NOMO-1 (cell line): ENCODE data around the gene CRACDL.
A peak's percentile ranks its signal among the peaks of the same experiment; 100 is the strongest.

Source experiments
- DNase-seq, 2 experiments: peaks; one replicate each; lab custom pipeline; 2025; ENCODE audit not compliant: unreplicated experiment in 2 of 2; lab: John Stamatoyannopoulos, UW

Gene CRACDL

DNA sequence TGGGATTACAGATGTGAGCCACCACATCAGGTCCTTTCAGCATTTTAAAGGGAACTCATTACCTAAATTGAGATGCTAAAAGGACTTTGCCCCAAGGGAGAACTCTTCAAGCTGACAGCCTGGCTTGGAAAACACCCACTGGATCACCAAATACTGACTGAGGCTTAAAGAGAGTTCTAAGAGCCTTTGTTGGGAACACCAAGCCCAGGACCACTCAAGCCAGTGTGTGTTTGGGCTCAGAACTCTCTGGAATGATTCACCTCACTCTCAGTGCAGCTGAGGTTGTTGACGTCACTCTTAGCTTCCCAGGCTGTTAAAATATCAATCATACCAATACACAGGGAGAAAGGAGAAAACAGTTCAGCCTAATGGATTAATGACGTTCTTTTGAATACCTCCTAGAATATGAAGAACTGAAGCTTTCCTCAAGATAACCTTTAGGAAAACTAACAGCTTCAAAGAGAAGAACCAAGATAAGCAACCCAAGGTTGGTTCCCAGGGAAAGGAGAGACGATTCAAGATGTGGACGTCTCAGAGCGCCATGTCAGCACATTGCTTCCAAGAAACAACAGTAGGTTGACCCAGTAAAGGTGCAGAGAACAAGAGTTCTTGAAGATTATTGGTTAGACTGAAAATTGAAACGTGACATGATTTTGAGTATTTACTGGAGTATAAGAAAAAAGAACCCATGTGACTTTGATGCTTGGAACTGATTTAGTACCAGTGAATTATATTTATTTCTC is 157.1 kb downstream of the CRACDL start:
- no peak for DNase-seq

DNA sequence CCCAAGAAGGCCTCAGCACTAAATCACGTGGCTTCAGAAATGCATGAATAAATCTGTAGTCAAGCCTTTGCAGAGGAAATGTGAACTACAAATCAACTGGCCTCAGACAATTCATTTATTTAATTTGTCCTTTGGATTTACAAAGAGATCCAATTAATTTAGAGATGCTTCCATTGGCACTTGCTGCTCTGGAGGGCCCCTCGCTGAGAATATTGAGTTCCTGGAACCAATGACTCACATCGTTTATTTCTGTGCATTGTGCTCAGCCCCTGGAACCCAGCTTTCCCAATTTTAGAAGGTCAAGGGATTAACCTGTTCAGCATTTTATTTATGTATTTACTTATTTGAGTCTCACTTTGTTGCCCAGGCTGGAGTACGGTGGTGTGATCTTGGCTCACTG is 157.9 kb downstream of the CRACDL start:
- no peak for DNase-seq

DNA sequence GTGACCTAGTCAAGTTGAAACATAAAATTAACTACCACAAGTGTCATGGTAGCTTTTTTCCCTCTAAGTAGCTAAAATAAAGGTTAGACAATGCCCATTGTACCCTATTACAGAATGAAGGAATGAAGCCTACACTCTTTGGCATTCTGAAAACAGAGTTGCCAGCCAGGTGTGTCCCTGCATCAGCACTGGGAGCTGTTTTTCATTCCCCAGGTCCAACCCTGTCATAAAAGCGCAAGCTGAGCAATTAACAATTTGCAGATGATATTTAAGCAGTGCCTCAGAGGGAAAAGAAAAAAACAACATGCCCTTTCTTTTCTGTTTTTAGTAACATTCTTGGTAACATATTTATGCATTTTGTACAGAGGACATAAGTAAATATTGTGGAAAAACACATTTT is 158.3 kb downstream of the CRACDL start:
- no peak for DNase-seq

DNA sequence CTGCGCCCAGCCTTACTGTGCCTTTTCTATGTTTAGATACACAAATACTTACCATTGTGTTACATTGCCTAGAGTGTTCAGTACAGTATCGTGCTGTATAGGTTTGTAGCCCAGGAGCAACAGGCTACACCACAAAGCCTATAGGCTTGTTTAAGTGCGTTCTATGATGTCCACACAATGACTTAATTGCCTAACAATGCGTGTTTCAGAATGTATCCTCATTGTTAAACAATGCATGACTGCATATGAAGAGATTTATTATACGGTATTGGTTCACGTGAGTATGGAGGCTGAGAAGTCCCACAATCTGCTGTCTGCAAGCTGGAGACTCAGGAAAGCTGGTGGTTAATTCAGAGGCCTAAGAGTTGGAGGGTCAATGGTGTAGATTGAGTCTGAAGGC is 158.9 kb downstream of the CRACDL start:
- no peak for DNase-seq

DNA sequence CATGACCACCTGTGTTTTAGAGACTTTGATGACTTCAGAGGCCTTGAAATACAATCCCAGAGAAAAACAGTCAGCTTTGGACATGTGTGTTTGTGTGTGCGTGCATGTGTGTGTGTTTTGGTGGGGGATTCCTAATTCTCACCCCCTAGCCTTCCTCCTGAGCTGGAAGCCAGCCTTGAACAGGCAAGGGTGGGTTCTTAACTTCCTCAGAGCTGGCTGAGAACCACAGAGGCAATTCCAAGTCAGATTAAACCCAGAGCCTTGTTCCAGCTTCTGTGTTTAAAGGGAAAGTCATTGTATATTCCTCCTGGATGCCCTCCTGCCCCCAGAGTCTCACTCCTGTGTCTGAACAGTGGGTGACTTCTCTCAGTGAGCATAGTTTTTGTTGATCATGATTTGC is 159.9 kb downstream of the CRACDL start:
- no peak for DNase-seq

DNA sequence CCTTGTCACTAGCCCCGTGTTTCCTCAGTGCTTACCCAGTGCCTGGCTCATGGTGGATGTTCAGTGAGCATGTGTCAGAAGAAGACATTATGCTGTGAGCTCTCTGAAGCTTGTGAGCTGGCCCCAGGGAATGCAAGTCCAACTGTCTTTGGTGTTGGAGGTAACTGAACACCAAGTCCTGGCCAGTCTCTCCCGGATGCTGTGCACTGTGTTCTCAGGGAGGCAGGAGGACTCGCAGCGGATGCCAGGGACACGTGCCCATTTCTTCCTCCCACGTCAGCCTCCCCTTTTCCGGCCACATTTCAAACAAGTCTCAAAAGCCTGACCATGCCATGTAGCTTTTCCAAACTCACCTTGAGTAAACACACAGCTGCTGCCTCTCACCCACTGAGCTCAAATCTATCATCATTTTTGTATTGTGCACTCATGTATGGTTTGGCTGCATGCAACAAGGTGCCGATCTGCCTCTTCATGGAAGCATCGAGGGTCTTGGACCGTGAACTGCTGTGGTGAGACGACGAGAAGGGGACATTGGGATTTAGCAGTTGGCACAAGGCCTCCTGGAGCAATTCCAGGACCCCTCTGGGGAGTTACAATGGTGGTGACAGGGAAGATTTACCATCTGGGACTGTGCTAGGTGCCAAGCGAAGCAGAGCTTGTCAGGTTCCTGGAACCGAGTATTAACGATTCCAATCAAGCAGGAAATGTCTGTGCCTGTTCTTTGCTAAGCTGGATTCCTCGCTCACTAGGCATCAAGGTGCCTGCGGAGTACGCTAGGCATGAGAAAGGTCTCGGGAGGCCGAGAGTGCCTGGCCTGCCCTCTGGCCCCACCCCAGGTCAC is 160.7 kb downstream of the CRACDL start:
- DNase-seq = no peak

DNA sequence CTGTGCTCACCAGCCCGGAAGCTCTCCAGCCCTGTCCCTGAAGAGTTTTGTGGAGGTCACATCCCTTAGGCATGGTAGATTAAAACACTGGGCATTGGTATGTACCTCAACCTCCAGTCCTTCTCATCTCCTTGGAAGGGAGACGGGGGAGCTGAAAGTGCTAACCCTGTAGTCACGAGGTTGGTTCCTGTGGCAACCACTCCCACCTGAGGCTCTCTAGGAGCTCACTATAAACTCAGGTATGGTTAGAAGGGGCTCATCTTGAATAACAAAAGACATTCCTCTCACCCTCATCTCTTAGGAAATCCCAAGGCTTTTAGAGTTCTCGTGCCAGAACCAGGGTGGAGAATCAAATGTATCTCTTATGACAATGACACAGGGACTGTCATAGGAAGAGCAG is 162.1 kb downstream of the CRACDL start:
- no peak for DNase-seq

DNA sequence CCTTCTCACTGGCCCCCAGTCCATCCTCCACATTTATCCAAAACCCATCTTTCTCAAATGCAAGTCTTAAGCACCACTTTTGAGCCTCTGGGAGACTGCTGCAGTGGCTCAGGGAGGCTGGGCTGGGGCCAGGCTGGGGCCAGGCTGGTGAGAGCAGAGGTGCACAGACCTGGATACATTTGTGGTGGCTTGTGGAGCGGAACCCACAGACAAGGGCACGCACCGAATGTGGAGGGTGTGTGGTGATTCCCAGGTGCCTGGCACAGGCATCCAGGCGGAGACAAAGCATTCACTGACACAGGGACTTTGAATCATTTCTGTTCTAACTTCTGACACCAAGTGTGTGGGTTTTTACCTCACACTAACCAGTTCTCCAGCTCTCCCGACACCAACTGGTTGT is 162.9 kb downstream of the CRACDL start:
- DNase-seq = no peak

DNA sequence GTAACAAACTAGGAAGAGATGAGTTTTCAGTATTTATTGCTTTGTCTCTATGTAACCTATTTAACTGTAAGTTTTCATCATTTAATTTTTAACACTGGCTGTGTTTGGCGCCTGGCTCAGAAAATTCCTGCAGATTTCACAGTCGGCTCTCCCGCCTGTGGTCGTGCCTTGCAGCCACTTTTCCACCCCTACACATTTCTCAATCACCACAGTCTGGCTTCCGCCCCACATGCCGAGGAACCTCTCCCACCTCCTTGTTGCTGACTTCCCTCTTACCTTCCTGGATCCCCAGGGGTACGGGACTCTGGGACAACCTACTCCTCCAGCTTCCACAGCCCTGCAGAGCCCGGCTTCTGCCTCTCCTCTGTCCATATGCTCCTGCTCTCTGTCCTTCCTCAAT is 163.5 kb downstream of the CRACDL start:
- DNase-seq = no peak

DNA sequence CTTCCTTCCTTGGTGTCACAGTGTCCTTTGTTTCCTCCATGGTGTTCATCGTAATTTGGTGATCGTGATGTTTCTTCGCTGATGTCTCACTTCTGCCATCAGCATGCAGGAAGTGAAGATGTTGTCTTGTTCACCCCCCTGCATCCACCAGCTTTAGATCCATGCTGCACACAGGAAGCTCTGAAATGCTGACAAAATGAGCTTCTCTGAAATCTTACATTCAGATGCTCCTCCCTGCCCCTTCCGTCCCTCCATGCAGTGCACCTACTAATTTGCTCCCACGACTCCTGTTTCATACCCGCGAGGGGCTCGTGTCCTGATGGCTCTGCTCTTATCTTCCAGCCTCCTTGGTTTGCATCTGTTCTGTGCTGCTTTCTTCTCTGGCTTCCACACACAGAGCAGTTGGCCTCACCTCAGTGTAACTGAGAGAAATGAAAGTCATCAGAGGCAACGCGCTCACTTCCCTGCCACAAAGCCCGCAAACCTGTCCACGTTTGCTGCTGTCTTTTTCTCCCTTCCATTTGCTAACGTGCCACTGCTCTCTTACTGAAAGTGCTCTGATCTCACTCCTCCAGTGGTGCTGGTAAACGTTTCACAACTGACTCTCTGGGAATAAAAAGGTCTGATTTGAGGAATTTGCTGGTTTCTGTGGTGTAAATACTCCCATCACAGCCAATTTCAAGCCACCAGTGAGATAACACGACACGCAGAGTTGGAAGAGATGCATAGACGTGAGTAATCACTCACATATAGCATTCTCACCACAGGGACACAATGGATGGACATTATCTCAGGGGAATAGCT is 164.1 kb downstream of the CRACDL start:
- DNase-seq = peak; percentile 17 to 60

DNA sequence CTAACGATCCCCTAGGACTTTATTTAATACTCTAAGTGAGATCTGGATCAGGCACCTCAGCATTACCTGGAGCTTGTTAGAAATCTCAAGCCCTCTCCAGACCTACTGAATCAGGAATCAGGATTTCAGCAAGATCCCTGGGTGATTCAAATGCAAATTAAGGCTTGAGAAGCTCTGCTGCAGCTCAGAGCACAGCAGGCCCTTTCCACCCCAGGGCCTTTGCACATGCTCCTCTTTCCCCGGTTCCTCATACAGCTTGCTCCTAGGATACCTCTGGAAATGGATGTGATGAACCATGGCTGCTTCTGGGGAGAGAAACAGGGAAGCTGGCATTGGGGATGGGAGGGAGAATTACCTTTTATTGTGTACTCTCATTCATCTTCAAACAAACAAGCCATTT is 164.8 kb downstream of the CRACDL start:
- DNase-seq = no peak

DNA sequence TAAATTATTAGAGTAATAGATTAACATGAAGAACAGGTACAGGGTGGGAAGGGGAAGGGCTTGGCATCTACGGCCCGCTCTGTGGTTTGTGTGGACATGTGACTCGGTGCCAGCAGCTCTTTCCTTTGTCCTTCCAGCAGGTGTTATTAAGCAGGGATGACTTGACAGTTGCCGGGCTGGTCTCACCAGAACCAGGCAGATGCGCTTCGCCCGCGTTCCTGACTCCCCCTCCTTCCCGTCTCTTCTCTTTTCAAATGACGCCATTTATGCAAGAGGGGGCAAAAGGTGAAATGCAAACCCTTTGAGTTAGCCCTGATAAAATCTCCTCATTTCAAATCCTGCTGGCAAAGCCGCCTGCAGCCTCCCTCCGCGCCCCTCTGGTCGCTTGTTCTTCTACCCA is 166.2 kb downstream of the CRACDL start:
- no peak for DNase-seq

DNA sequence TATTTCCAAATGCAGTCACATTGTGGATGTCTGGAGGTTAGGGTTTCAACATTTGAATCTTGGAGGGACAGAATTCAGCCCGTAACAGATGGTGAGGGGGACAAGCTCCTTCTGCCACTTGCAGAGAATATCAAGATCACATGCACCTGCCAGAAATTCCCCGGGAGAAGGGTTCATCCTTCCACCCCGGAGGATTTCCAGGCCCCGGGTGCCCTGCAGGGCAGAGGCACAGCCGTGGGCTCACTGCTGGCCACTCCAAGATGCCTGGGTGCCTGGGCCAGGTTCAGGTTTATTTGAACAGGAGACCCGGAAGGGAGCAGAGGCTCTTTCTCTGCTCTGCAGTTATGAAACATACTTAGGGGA is 166.9 kb downstream of the CRACDL start:
- DNase-seq = no peak

DNA sequence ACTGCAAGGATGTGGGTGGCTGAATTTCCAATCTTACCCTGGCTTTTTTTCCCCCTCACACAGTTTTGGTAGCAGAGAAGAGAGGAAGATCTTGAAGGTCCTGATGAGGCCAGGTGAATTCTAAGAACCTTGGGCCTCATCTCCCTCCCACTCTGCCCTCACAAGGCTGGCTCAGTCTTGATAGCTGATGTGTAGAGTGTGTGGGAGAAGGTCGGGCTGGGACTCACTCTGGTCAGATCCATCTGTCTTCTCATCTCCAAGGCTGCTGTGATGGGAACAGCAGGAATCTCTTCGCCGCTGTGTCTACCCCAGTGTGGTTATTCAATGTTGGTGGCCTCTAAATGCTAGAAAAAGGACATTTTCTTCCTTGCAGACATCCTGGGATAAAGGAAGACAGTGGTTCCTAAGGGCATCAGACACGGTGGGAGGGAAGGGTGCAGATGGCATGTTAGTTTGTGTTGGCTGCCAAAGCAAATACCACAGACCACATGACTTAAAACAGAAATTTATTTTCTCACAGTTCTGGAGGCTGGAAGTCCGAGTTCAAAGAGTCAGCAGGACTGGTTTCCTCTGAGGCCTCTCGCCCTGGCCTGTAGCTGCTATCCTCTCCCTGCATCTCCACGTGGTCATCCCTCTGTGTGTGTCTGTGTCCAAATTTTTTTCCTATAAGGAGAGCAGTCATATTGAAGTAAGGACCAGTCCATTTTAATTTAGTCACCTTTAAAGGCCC is 167.5 kb downstream of the CRACDL start:
- no peak for DNase-seq

DNA sequence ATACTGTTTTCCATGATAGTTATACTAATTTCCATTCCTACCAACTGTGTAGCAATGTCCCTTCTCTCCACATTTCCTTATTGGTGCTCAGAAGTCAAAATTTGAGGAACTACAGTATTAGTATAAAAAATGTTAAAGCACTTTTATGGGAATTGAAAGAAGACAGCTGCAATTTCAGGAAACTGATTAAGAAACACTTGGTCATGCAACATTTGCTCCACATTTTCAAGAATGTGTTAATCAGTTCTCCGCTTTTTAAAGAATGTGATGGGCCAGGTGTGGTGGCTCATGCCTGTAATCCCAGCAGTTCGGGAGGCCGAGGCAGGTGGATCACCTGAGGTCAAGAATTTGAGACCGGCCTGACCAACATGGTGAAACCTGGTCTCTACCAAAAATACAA is 171.5 kb downstream of the CRACDL start:
- DNase-seq = peak; percentile 69 to 82

DNA sequence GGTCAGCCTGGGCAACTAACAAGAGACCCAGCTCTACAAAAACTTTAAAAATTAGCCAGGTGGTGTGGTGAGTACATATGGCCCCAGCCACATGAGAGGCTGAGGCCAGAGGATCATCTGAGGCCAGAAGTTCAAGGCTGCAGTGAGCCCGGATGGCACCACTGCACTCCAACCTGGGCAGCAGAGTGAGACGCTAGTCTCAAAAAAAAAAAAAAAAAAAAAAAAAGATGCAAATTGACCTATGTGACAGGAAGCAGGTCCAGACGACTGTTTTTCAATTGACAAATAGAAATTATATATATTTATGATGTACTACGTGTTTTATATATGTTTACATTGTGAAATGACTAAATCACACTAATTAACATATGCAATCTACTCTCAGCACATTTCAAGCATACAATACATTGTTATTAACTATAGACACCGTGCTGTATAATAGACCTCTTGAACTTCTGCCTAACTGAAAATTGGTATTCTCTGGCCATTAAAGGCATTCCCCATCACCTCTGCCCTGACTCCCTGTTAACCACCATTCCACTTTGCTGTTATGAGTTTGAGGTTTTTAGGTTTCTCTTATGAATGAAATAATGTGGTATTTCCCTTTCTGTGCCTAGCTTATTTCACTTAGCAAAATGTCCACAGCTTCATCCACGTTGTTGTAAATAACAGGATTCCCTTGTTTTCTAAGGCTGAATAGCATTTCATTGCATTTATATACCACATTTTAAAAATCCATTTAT is 172.6 kb downstream of the CRACDL start:
- no peak for DNase-seq

DNA sequence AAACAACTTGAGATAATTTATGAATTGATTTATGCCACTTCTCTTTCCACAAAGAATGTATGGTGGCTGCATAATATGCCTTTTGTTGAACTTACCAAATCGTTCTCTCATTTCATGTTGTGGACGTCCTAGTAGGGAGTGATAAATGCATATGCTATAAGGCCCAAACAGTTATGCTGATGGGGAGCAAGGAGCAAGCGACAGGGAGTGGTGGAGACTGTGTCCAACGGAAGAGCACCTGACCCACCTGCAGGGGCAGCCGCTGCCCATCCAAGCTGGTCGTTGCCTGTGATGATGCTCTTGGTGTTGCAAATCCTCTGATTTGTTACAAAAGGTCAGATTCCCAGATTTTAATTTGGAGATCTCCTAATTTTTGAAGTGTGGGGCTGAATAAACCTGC is 174.1 kb downstream of the CRACDL start:
- DNase-seq = no peak

DNA sequence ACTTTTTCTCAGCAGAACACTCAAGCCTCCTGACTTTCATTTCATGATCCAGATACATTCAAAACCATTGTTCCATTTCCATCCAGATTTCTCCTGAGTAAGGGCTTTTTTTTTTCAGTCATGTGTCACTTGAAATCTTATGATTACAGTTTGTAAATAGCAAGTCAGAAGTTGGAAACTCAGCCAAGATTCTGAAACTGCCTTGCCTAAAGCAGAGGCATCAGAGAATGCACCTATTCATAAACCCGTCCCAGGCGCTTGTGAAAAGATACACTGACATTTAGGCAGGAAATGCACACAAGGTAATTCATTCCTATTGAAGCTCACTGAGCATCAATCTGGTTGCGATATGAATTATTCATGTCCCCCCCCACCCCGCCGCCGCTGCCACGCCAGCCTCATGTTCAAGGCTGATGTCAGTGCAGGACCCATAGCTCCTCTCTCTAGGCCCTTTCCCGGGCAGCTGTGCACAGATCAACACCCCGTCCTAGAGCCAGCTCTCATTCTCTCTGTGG is 174.7 kb downstream of the CRACDL start:
- no peak for DNase-seq

DNA sequence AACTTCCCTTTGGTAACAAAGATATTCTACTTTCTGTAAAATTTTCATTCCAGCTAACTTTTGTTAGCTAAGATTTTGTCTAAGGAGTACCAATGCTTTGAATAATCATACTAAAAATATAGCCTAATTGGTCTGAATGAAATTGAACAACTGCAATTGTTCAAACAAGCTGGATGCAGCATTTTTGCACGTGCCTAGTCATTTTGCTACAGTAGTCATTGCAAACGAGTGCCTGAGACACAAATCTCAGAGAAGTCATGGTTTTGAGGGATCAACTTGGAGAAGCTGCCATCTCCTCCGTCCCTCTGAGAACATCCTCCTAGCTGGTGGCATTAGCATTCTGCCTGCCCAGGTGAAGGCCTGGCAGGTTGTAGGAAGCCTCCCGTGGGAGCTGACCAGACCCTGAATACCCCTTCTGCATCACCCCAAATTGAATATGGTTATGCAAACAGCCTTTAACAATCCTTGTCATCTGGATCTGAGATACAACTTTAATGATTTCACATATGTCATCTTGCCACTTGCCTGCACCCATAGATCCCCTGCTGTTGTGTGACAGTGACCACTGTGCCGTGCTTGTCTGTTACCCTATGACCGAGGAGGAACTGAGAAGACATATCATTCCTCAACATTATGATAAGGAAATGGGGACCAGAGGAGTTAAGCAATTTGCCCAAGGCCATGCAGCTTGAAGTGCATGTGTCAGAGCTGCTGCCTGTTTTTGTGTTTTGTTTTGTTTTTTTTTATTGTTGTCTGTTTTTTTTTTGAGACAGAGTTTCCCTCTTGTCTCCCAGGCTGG is 176.0 kb downstream of the CRACDL start:
- peak; percentile 16 to 26 for DNase-seq
